22Rv1 (cell line): ENCODE results near the gene GALNS.

Source experiments
- ZFX ChIP-seq: fragments of 450-650 bp; IDR thresholded peaks from 2 replicates; pipeline ENCODE4 v1.6.1; 2017; ENCODE audit warnings: antibody characterized with exemption, borderline replicate concordance
- TF ChIP-seq, protein P1 (sequence below): fragments of 450-650 bp; IDR thresholded peaks from 2 replicates; pipeline ENCODE4 v1.5.1; 2017; ENCODE audit warnings: mild to moderate bottlenecking

GRCh38 chr16:88861359-88861758 lies 4.6 kb upstream of the GALNS start:
- TF ChIP-seq, protein P1, sequence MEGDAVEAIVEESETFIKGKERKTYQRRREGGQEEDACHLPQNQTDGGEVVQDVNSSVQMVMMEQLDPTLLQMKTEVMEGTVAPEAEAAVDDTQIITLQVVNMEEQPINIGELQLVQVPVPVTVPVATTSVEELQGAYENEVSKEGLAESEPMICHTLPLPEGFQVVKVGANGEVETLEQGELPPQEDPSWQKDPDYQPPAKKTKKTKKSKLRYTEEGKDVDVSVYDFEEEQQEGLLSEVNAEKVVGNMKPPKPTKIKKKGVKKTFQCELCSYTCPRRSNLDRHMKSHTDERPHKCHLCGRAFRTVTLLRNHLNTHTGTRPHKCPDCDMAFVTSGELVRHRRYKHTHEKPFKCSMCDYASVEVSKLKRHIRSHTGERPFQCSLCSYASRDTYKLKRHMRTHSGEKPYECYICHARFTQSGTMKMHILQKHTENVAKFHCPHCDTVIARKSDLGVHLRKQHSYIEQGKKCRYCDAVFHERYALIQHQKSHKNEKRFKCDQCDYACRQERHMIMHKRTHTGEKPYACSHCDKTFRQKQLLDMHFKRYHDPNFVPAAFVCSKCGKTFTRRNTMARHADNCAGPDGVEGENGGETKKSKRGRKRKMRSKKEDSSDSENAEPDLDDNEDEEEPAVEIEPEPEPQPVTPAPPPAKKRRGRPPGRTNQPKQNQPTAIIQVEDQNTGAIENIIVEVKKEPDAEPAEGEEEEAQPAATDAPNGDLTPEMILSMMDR = no peak
- TF ChIP-seq ZFX = no peak
